ENCODE data around the gene FGFBP1.

The FGFBP1 gene

GRCh38 chr4:15976456-15977447 is 38.2 kb upstream of the FGFBP1 start:
- no peak for TF ChIP-seq CTCF (IDR thresholded peaks at IDR 0.05; ENCODE audit: low read depth, low read length)
- no peak for TF ChIP-seq POLR2A (IDR thresholded peaks at IDR 0.05; ENCODE audit: extremely low read depth, insufficient read length)
- no peak for TF ChIP-seq MYC (IDR thresholded peaks at IDR 0.05; ENCODE audit: low read depth, low read length)
- TF ChIP-seq, protein P1, sequence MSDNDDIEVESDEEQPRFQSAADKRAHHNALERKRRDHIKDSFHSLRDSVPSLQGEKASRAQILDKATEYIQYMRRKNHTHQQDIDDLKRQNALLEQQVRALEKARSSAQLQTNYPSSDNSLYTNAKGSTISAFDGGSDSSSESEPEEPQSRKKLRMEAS (IDR thresholded peaks at IDR 0.05; ENCODE audit: low read depth, low read length): no peak
- no peak overlapping the region for H3K4me3 ChIP-seq (ENCODE audit: low read depth, low read length)
- DNase-seq (ENCODE audit: low read depth): no peak

- TF ChIP-seq POLR2A (IDR thresholded peaks at IDR 0.05; ENCODE audit: extremely low read depth, insufficient read length): no peak
- TF ChIP-seq CTCF (IDR thresholded peaks at IDR 0.05; ENCODE audit: low read depth, low read length): no peak
- no peak for DNase-seq (ENCODE audit: low read depth)
- H3K4me3 ChIP-seq (ENCODE audit: low read depth, low read length): no peak overlapping the region
Observed at GRCh38 chr4:15971068-15971801, 32.7 kb upstream of the FGFBP1 start.

GRCh38 chr4:15968551-15969300 is 30.2 kb upstream of the FGFBP1 start:
- H3K4me3 ChIP-seq (ENCODE audit: low read depth, low read length): no peak overlapping the region
- no peak for TF ChIP-seq POLR2A (IDR thresholded peaks at IDR 0.05; ENCODE audit: extremely low read depth, insufficient read length)
- TF ChIP-seq, protein P1 (IDR thresholded peaks at IDR 0.05; ENCODE audit: low read depth, low read length): no peak
- TF ChIP-seq CTCF (IDR thresholded peaks at IDR 0.05; ENCODE audit: low read depth, low read length): no peak
- TF ChIP-seq MYC (IDR thresholded peaks at IDR 0.05; ENCODE audit: low read depth, low read length): no peak
- no peak for DNase-seq (ENCODE audit: low read depth)

- H3K4me3 ChIP-seq (ENCODE audit: low read depth, low read length): no peak overlapping the region
- no peak for TF ChIP-seq CTCF (IDR thresholded peaks at IDR 0.05; ENCODE audit: low read depth, low read length)
- TF ChIP-seq, protein P1 (IDR thresholded peaks at IDR 0.05; ENCODE audit: low read depth, low read length): no peak
- TF ChIP-seq POLR2A (IDR thresholded peaks at IDR 0.05; ENCODE audit: extremely low read depth, insufficient read length): no peak
- no peak for TF ChIP-seq MYC (IDR thresholded peaks at IDR 0.05; ENCODE audit: low read depth, low read length)
- no peak for DNase-seq (ENCODE audit: low read depth)
Observed at GRCh38 chr4:15965325-15965724, 26.8 kb upstream of the FGFBP1 start.

DNA sequence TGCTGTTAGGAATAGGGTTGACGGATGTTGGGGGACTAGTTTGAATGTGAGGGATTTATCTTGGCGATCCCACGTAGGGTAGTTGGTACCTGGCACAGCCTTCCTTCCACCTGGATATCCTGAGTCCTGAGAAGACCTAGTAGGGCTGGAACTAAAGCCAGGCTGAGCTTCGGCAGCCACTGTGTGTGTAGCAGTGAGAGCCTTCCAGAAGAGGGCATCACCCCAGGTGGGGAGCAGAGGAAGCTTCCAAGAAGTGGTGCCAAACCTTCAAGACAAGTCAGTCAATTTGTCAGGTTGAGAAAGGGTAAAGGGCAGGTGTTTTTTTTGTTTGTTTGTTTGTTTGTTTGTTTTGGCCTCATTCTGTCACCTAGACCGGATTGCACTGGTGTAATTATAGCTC is 25.6 kb upstream of the FGFBP1 start:
- TF ChIP-seq POLR2A (IDR thresholded peaks at IDR 0.05; ENCODE audit: extremely low read depth, insufficient read length) (no peak), CTCF (IDR thresholded peaks at IDR 0.05; ENCODE audit: low read depth, low read length) (peak; percentile 24)
- no peak overlapping the region for H3K4me3 ChIP-seq (ENCODE audit: low read depth, low read length)
- DNase-seq (ENCODE audit: low read depth): no peak

Data from NB4 (cell line).